ENCODE results near the gene B3GALNT1. TPM values are rescaled to one million over a fixed set of nuclear protein-coding genes. Genes with fewer than 3 reads are reported as not detected.

B3GALNT1 gene
- total RNA-seq, 1 experiment from 2014 or later, result 9.0 TPM

Other genes starting within 250 kb of the B3GALNT1 start
- gene NMD3, start 116.0 kb upstream of the B3GALNT1 start, total RNA-seq (2022), result 61.7 and 62.4 TPM in 2 replicates